Type B pancreatic cell (in vitro differentiated cells): ENCODE data around the gene TSPYL4. TPM values are rescaled to one million over a fixed set of nuclear protein-coding genes. Genes with fewer than 3 reads are reported as not detected.

Source experiments
- DNase-seq: peaks from one replicate; pipeline ENCODE4 v3.0.0; 2021; ENCODE audit warnings: mixed read lengths; ENCODE audit not compliant: unreplicated experiment; ENCODE audit errors: extremely low spot score
- H3K27ac Mint-ChIP-seq: 2 replicates; pipeline ENCODE4 v1.8.0; 2021; ENCODE audit warnings: mild to moderate bottlenecking, mixed read lengths
- H3K27me3 Mint-ChIP-seq: 2 replicates; pipeline ENCODE4 v1.8.0; 2021; ENCODE audit warnings: mixed read lengths
- H3K36me3 Mint-ChIP-seq: 2 replicates; pipeline ENCODE4 v1.8.0; 2021; ENCODE audit warnings: mixed read lengths
- H3K4me1 Mint-ChIP-seq: one replicate; pipeline ENCODE4 v1.8.0; 2021; ENCODE audit warnings: mixed read lengths; ENCODE audit not compliant: unreplicated experiment
- H3K4me3 Mint-ChIP-seq: 2 replicates; pipeline ENCODE4 v1.8.0; 2021; ENCODE audit warnings: mild to moderate bottlenecking, mixed read lengths
- H3K9me3 Mint-ChIP-seq: 2 replicates; pipeline ENCODE4 v1.8.0; 2021; ENCODE audit warnings: mixed read lengths
- total RNA-seq: library from RNA; stranded (reverse); gene quantifications from 2 replicates; pipeline ENCODE4 v1.2.1, GENCODE V29; 2021; ENCODE audit warnings: low replicate concordance
- TF ChIP-seq, protein P1 (sequence below): fragments of 200-600 bp; sonication (generic); conservative IDR thresholded peaks from 2 replicates; pipeline ENCODE4 v1.5.0; 2021; ENCODE audit warnings: antibody characterized with exemption, mild to moderate bottlenecking

TSPYL4 gene
- total RNA-seq, 1 donor from 2014 or later, result 46.7 TPM

DNA sequence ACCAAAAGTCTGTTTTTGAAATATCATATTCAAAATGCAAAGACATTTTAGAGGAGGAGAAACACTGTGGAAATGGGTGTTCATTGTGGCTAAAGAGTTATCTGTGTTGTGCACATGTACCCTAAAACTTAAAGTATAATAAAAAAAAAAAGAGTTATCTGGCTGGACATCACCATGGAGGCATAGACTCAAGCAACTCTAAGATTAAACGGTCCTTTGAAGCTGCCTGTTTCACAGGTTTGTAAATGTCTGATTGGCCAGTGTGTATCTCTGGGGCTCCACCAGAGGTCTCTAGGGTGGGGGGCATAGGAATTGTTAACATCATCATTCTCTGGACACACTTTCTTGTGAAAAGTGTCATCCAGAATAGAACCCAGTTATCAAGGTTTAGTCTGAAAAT lies 39.2 kb downstream of the TSPYL4 start:
- DNase-seq, result no peak
- no peaks in the 10 kb centered on the region for H3K36me3 Mint-ChIP-seq
- H3K27me3 Mint-ChIP-seq, result no peaks in the 10 kb centered on the region
- H3K9me3 Mint-ChIP-seq, result no peaks in the 10 kb centered on the region
- H3K27ac Mint-ChIP-seq, result no peak overlapping the region
- no peak overlapping the region for H3K4me3 Mint-ChIP-seq
- peaks cover 7% of the 10 kb centered on the region for H3K4me1 Mint-ChIP-seq
- TF ChIP-seq, protein P1, sequence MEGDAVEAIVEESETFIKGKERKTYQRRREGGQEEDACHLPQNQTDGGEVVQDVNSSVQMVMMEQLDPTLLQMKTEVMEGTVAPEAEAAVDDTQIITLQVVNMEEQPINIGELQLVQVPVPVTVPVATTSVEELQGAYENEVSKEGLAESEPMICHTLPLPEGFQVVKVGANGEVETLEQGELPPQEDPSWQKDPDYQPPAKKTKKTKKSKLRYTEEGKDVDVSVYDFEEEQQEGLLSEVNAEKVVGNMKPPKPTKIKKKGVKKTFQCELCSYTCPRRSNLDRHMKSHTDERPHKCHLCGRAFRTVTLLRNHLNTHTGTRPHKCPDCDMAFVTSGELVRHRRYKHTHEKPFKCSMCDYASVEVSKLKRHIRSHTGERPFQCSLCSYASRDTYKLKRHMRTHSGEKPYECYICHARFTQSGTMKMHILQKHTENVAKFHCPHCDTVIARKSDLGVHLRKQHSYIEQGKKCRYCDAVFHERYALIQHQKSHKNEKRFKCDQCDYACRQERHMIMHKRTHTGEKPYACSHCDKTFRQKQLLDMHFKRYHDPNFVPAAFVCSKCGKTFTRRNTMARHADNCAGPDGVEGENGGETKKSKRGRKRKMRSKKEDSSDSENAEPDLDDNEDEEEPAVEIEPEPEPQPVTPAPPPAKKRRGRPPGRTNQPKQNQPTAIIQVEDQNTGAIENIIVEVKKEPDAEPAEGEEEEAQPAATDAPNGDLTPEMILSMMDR, result no peak

DNA sequence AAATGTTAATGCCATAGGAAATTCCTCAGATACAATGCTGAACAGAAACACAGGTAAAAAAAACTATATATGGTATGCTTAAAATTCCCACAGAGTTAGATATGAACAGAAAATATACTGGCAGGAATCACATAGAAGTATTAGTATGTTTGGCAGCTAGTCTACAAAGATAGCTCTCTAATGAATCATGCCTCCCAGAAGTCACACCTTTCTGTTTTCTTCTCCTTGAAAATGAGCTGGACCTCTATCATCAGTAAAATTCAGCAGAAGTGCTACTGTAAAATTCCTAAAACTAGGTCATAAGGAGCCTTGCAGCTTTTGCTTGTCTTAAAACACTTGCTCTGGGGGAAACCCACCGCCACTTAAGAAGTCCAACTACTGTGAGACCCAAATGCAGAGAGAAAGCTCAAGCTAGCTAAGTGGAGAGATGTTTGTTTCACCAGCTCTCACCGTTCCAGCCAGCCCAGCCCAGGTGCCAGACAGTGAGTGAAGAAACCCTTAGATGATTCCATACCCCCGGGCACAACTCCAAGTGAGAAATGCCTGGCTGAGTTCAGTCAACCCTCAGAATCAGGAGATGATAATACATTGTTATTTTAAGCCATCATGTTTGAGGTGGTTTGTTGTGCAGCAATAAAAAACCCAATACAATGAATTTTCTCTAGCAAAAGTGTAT lies 43.0 kb downstream of the TSPYL4 start:
- Mint-ChIP-seq H3K4me3 (no peak overlapping the region), H3K9me3 (no peaks in the 10 kb centered on the region), H3K27me3 (no peaks in the 10 kb centered on the region), H3K27ac (no peak overlapping the region), H3K4me1 (peaks cover 6% of the 10 kb centered on the region), H3K36me3 (no peaks in the 10 kb centered on the region)
- no peak for DNase-seq
- TF ChIP-seq, protein P1, result no peak

DNA sequence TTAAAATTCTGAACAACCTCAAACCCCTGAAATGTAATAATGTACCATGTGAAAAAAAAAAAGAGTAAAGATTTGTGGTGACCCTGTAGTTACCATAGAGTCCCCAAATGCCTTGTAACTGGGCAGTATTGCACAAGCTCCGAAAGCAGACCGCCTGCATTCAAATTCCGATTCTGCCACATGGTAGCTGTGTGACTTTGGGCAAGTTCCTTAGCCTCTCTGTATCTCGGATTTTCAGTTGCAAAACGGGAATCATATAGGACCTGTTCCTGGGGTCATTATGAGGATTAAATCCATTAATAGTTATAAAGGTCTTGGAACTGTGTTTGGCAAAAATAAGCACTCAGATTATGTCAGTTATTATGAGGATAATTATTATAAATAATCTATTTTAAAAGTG lies 43.6 kb downstream of the TSPYL4 start:
- Mint-ChIP-seq H3K4me1 (peaks cover 6% of the 10 kb centered on the region), H3K27me3 (no peaks in the 10 kb centered on the region), H3K36me3 (no peaks in the 10 kb centered on the region), H3K4me3 (no peak overlapping the region), H3K9me3 (no peaks in the 10 kb centered on the region), H3K27ac (no peak overlapping the region)
- DNase-seq, result no peak
- TF ChIP-seq, protein P1, result no peak

DNA sequence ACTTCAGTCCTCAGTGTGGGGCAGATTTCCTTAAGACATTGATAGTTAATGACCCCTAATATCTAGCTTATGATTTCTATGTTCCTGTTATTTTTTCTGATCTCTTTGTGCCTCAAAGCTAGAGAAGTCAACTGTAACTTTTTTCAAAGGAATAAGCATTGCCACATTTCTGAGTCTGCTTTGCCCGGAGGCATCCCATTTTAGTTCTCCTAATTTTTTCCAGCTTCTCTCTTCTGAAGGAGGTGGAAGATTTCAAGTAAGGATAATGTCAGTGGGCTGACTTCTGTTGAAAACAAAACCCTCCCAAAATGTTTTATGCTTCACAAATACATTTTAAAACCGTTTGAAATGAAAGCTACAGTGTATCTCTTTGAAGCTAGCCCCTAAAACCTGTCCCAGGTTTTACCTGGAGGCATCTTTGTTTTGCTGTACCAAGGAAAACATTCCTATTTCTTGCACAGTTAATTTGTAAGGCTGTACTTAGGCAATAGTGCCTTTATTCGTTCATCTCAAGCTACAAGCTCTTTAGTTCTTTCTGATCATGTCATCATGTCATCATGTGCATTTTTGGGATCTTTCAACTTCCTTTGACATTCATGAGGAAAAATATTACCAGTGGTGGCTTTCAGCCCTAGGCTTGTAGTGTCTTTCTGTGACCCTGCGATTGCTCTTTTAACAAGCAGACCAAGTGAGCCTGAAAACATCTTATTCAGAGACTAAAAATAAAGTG lies 45.7 kb downstream of the TSPYL4 start:
- no peak for DNase-seq
- H3K4me3 Mint-ChIP-seq, result no peak overlapping the region
- H3K27ac Mint-ChIP-seq, result no peak overlapping the region
- H3K4me1 Mint-ChIP-seq, result peaks cover 12% of the 10 kb centered on the region
- H3K27me3 Mint-ChIP-seq, result no peaks in the 10 kb centered on the region
- TF ChIP-seq, protein P1, result no peak
- no peaks in the 10 kb centered on the region for H3K9me3 Mint-ChIP-seq
- no peaks in the 10 kb centered on the region for H3K36me3 Mint-ChIP-seq

DNA sequence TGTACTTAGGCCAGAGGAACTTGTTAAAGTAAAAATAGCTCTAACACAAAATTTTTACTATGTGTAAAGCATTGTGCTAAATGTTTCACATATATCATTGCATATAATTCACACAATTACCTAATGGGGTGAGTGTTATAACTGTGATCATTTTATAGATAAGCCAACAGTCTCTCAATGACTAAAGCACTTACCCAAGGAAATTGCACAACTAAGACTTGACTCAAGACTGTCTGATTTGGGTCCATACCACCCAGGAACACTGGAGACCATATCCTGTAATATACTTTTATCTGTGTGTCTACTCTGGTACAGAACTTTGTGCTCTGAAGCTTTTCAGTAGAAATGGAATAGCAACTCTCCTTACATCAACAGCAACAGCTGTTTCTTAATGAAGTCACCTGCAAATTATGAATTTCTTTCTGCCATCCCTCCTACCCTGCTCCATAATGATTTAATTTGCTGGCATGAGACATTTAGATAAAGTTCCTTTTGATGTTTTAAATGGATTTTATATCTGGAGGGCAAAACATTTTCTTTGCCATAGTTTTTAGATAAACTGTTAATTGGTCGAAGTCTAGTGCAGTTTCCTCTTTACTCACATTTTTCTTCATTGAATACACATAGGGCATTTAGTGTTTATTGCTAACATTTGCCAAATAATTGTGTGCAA lies 47.5 kb downstream of the TSPYL4 start:
- H3K27me3 Mint-ChIP-seq, result no peaks in the 10 kb centered on the region

More for the DNA sequence above, 47.5 kb downstream of the TSPYL4 start:
- no peak overlapping the region for H3K27ac Mint-ChIP-seq
- peaks cover 12% of the 10 kb centered on the region for H3K4me1 Mint-ChIP-seq
- H3K4me3 Mint-ChIP-seq, result no peak overlapping the region
- no peaks in the 10 kb centered on the region for H3K36me3 Mint-ChIP-seq
- TF ChIP-seq, protein P1, result no peak
- H3K9me3 Mint-ChIP-seq, result no peaks in the 10 kb centered on the region
- DNase-seq, result no peak
